Endothelial cell (in vitro differentiated cells): ENCODE data around the gene AKAP12. TPM values are rescaled to one million over a fixed set of nuclear protein-coding genes. Genes with fewer than 3 reads are reported as not detected.

ENCODE experiments used
- DNase-seq: peaks from one replicate; pipeline ENCODE4 v3.0.0; 2021; ENCODE audit warnings: low spot score
- H3K27ac Mint-ChIP-seq: one replicate; pipeline ENCODE4 v1.8.0; 2021; ENCODE audit warnings: mixed read lengths, inconsistent platforms; ENCODE audit not compliant: unreplicated experiment
- H3K27me3 Mint-ChIP-seq: one replicate; pipeline ENCODE4 v1.8.0; 2021; ENCODE audit warnings: mild to moderate bottlenecking, moderate library complexity, mixed read lengths, inconsistent platforms; ENCODE audit not compliant: unreplicated experiment
- H3K36me3 Mint-ChIP-seq: one replicate; pipeline ENCODE4 v1.8.0; 2021; ENCODE audit warnings: mild to moderate bottlenecking, low read depth, mixed read lengths, inconsistent platforms; ENCODE audit not compliant: unreplicated experiment
- H3K4me1 Mint-ChIP-seq: one replicate; pipeline ENCODE4 v1.8.0; 2021; ENCODE audit warnings: mild to moderate bottlenecking, mixed read lengths, inconsistent platforms; ENCODE audit not compliant: unreplicated experiment
- H3K4me3 Mint-ChIP-seq: one replicate; pipeline ENCODE4 v1.8.0; 2021; ENCODE audit warnings: mild to moderate bottlenecking, mixed read lengths, inconsistent platforms; ENCODE audit not compliant: unreplicated experiment
- H3K9me3 Mint-ChIP-seq: one replicate; pipeline ENCODE4 v1.8.0; 2021; ENCODE audit warnings: mixed read lengths, inconsistent platforms; ENCODE audit not compliant: unreplicated experiment
- CTCF ChIP-seq: fragments of 200-600 bp; sonication (generic); IDR thresholded peaks from one replicate; pipeline ENCODE4 v1.5.0; 2021; ENCODE audit warnings: antibody characterized with exemption; ENCODE audit not compliant: unreplicated experiment
- total RNA-seq: library from RNA; stranded (reverse); fragmentation: NEBNext Ultra II Directional; extraction: Animal tissue kit (Norgen Biotek cat#: 25700); gene quantifications from one replicate; pipeline ENCODE4 v1.2.1, GENCODE V29; 2021; ENCODE audit not compliant: unreplicated experiment

AKAP12 gene
- total RNA-seq, 1 donor from 2014 or later, result 70.1 TPM

DNA sequence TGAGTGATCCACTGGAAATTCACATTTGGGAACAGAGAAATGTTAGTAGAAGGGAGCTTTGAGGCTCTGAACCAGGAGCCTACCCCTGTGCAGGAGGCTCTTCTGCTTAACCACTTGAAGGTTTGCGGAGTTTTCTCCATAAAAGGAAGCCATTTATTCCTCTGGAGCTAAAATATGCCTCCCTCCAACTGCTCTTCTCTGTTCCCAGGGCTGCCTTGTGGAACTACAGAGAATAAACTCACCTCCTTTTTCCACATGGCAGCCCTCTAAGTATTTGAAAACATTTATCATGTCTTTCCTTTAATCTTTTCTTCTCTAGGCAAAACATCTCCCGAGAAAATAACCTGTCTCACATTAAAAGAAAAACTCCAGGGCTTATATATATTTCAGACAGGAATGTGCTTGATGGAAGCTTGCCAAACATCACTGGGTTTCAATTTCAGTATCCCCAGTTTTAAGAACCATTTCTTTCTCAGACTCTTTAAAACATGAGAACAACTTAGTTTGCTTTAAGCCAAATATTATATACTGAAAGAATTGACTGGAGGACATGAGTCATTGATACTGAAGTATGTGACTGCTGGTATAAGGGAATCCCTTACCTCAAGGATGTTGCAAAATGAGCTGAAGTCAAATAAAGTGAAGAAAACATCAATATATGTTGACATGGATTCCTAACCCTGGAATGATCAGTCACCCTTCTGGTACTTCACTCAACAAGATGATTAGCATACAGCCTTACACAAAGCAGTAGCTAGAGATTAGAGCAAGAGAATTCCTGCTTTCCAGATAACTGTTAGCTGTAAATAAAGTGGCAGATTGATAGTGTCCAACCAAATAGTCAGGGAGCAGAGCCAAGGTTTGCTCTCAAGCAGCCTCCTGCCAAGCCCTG is 77.6 kb downstream of the AKAP12 start:
- Mint-ChIP-seq H3K27ac (no peak overlapping the region), H3K4me3 (no peak overlapping the region), H3K4me1 (no peaks in the 10 kb centered on the region), H3K9me3 (no peaks in the 10 kb centered on the region), H3K36me3 (peaks cover 18% of the 10 kb centered on the region), H3K27me3 (peaks cover 3% of the 10 kb centered on the region)
- no peak for DNase-seq
- TF ChIP-seq CTCF, result no peak

- no peak for TF ChIP-seq CTCF
- H3K36me3 Mint-ChIP-seq, result peaks cover 24% of the 10 kb centered on the region
- H3K27ac Mint-ChIP-seq, result no peak overlapping the region
- no peaks in the 10 kb centered on the region for H3K9me3 Mint-ChIP-seq
- no peak overlapping the region for H3K4me3 Mint-ChIP-seq
- H3K27me3 Mint-ChIP-seq, result peaks cover 3% of the 10 kb centered on the region
- DNase-seq, result no peak
- H3K4me1 Mint-ChIP-seq, result no peaks in the 10 kb centered on the region
Measured at GRCh38 chr6:151317995-151318365, 78.2 kb downstream of the AKAP12 start.

DNA sequence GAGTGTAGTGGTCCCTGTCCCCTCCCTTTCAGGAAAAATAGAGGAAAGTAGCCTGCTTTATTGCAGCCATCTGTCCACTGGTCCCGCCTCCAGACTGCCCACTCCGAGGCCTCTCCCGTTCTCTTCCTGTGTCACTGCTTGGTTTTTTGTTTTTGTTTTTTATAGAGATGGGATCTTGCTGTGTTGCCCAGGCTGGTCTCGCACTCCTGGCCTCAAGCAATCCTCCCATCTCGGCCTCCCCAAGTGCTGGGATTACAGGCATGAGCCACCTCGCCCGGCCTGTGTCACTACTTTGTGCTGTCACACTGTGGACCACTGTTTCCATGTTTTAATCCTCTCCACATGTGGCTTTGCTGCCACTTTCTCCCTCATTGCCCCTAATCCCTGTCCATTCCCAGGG is 80.4 kb downstream of the AKAP12 start:
- no peaks in the 10 kb centered on the region for H3K9me3 Mint-ChIP-seq
- peak overlapping the region; percentile 48 for H3K4me3 Mint-ChIP-seq
- no peak overlapping the region for H3K27ac Mint-ChIP-seq
- H3K4me1 Mint-ChIP-seq, result peaks cover 14% of the 10 kb centered on the region
- no peak for DNase-seq
- TF ChIP-seq CTCF, result no peak
- peaks cover 25% of the 10 kb centered on the region for H3K36me3 Mint-ChIP-seq
- peaks cover 5% of the 10 kb centered on the region for H3K27me3 Mint-ChIP-seq

GRCh38 chr6:151321438-151321837 is 81.7 kb downstream of the AKAP12 start:
- H3K27ac Mint-ChIP-seq, result no peak overlapping the region
- H3K27me3 Mint-ChIP-seq, result peaks cover 5% of the 10 kb centered on the region
- DNase-seq, result no peak
- no peaks in the 10 kb centered on the region for H3K9me3 Mint-ChIP-seq
- TF ChIP-seq CTCF, result no peak
- H3K36me3 Mint-ChIP-seq, result peaks cover 19% of the 10 kb centered on the region
- H3K4me1 Mint-ChIP-seq, result peaks cover 20% of the 10 kb centered on the region
- no peak overlapping the region for H3K4me3 Mint-ChIP-seq

GRCh38 chr6:151322570-151322969 is 82.8 kb downstream of the AKAP12 start:
- no peak for TF ChIP-seq CTCF
- no peaks in the 10 kb centered on the region for H3K9me3 Mint-ChIP-seq
- H3K4me3 Mint-ChIP-seq, result no peak overlapping the region
- H3K27ac Mint-ChIP-seq, result no peak overlapping the region
- peaks cover 5% of the 10 kb centered on the region for H3K27me3 Mint-ChIP-seq
- peaks cover 19% of the 10 kb centered on the region for H3K36me3 Mint-ChIP-seq
- peaks cover 20% of the 10 kb centered on the region for H3K4me1 Mint-ChIP-seq
- DNase-seq, result no peak
